Keratinocyte (primary cell): ENCODE data around the gene GARNL3. TPM values are rescaled to one million over a fixed set of nuclear protein-coding genes. Genes with fewer than 3 reads are reported as not detected.

ENCODE experiments used
- DNase-seq: peaks from one replicate; pipeline ENCODE4 v3.0.0-alpha.2; 2011; ENCODE audit warnings: low read depth, missing footprints, low spot score
- FAIRE-seq: peaks from 2 replicates; lab custom pipeline; 2011; peaks lifted over from hg19 to GRCh38; lab: Jason Lieb, UNC
- H2AFZ ChIP-seq: 2 replicates; pipeline ENCODE4 v1.6.0; 2012; ENCODE audit warnings: low read length, control low read depth, inconsistent platforms; ENCODE audit not compliant: control insufficient read depth
- H3K27ac ChIP-seq: 2 replicates; pipeline ENCODE4 v1.5.1; 2011; ENCODE audit warnings: low read length; ENCODE audit not compliant: control insufficient read depth, insufficient read depth
- H3K27me3 ChIP-seq: 3 replicates; pipeline ENCODE4 v1.6.0; 2011; ENCODE audit warnings: low read length; ENCODE audit not compliant: control insufficient read depth, insufficient read depth; ENCODE audit errors: extremely low read depth
- H3K36me3 ChIP-seq, 2 experiments: 2 replicates in 1 of 2; 3 replicates in 1 of 2; pipeline ENCODE4 v1.5.1; 2011; ENCODE audit warnings: low read length in 2 of 2, mild to moderate bottlenecking in 1 of 2; ENCODE audit not compliant: control insufficient read depth in 2 of 2, insufficient read depth in 2 of 2; ENCODE audit errors: extremely low read depth in 1 of 2
- H3K4me1 ChIP-seq: 3 replicates; pipeline ENCODE4 v1.5.1; 2011; ENCODE audit warnings: low read length; ENCODE audit not compliant: control insufficient read depth, insufficient read depth; ENCODE audit errors: extremely low read depth
- H3K4me2 ChIP-seq: 3 replicates; pipeline ENCODE4 v1.6.0; 2011; ENCODE audit warnings: low read depth, low read length; ENCODE audit not compliant: control insufficient read depth, insufficient read depth; ENCODE audit errors: extremely low read depth
- H3K4me3 ChIP-seq, 3 experiments: fragments of 200-600 bp in 1 of 3; sonication (generic) in 1 of 3; 2 replicates in 2 of 3; 3 replicates in 1 of 3; pipeline ENCODE4 v1.5.1; 2011 to 2016; ENCODE audit warnings: low read length in 3 of 3, mild to moderate bottlenecking in 3 of 3, control low read depth in 2 of 3, inconsistent platforms in 1 of 3, low read depth in 1 of 3, mixed read lengths in 1 of 3, mixed run types in 1 of 3, moderate library complexity in 1 of 3; ENCODE audit not compliant: control insufficient read depth in 2 of 3, insufficient read depth in 2 of 3; ENCODE audit errors: extremely low read depth in 1 of 3
- H3K79me2 ChIP-seq: 2 replicates; pipeline ENCODE4 v1.6.0; 2012; ENCODE audit warnings: low read length; ENCODE audit not compliant: control insufficient read depth, insufficient read depth
- H3K9ac ChIP-seq: 3 replicates; pipeline ENCODE4 v1.6.0; 2011; ENCODE audit warnings: low read length; ENCODE audit not compliant: control insufficient read depth, insufficient read depth; ENCODE audit errors: extremely low read depth
- H3K9me1 ChIP-seq: 3 replicates; pipeline ENCODE4 v1.6.0; 2011; ENCODE audit warnings: low read length; ENCODE audit not compliant: control insufficient read depth, insufficient read depth; ENCODE audit errors: extremely low read depth
- H3K9me3 ChIP-seq: 2 replicates; pipeline ENCODE4 v1.5.1; 2012; ENCODE audit warnings: low read depth, low read length; ENCODE audit not compliant: control insufficient read depth
- H4K20me1 ChIP-seq: 3 replicates; pipeline ENCODE4 v1.6.0; 2011; ENCODE audit warnings: low read length; ENCODE audit not compliant: control insufficient read depth, insufficient read depth; ENCODE audit errors: extremely low read depth
- EZH2 ChIP-seq: IDR thresholded peaks from one replicate; pipeline ENCODE4 v1.6.1; 2012; ENCODE audit warnings: inconsistent platforms, mild to moderate bottlenecking, low read length, moderate library complexity
- dilution Hi-C: fragments of 300-500 bp; cut with MboI; formaldehyde crosslinking; loops from one replicate; pipeline ENCODE4 v1.7.0; 2020; ENCODE audit warnings: low sequenced_read_pairs; ENCODE audit not compliant: extremely low pct_ligation_motif_present
- polyA plus RNA-seq, 5 experiments: library from polyadenylated mRNA; depleted of rRNA in 3 of 5; stranded (reverse) in 3 of 5; stranded (forward) in 1 of 5; unstranded in 1 of 5; fragments of >200 nt; gene quantifications; 1 replicate in 1 of 5; 2 replicates in 3 of 5; 3 replicates in 1 of 5; pipeline versions ENCODE4 v1.2.1 to v1.2.3, GENCODE V29; 2011 to 2012; ENCODE audit warnings: missing spikeins in 2 of 5, low read depth in 1 of 5, low replicate concordance in 1 of 5
- TF ChIP-seq, protein P1 (sequence below), 3 experiments: IDR thresholded peaks in 1 of 3; conservative IDR thresholded peaks in 1 of 3; optimal IDR thresholded peaks in 1 of 3; 2 replicates in 2 of 3; 3 replicates in 1 of 3; pipeline versions ENCODE3 to v1.5.1; 2011; ENCODE audit warnings: low read length in 3 of 3, mild to moderate bottlenecking in 3 of 3, moderate library complexity in 2 of 3, control low read depth in 1 of 3, inconsistent platforms in 1 of 3; ENCODE audit not compliant: insufficient read depth in 2 of 3; ENCODE audit errors: extremely low read depth in 1 of 3

GARNL3 gene
- polyA plus RNA-seq, 1 donor (not counting 4 experiments of a cell fraction or from before 2014, with no cell fraction given), result 2.4 TPM

- Histone ChIP-seq H3K27ac (no peak overlapping the region), H3K4me3 (no peak overlapping the region), H2AFZ (no peak overlapping the region), H3K9me3 (no peaks in the 10 kb centered on the region), H3K9ac (no peak overlapping the region), H3K79me2 (no peaks in the 10 kb centered on the region), H3K9me1 (no peaks in the 10 kb centered on the region), H3K4me1 (peaks cover 15% of the 10 kb centered on the region), H3K4me2 (no peak overlapping the region), H4K20me1 (no peaks in the 10 kb centered on the region), H3K27me3 (no peaks in the 10 kb centered on the region), H3K36me3 (no peaks in the 10 kb centered on the region)
- FAIRE-seq (no peak), DNase-seq (no peak)
- dilution Hi-C loops, result loop anchor here (10.0 kb wide), 1 partner anchor 55 kb away; no protein-coding TSS in a partner anchor
- TF ChIP-seq, protein P1, sequence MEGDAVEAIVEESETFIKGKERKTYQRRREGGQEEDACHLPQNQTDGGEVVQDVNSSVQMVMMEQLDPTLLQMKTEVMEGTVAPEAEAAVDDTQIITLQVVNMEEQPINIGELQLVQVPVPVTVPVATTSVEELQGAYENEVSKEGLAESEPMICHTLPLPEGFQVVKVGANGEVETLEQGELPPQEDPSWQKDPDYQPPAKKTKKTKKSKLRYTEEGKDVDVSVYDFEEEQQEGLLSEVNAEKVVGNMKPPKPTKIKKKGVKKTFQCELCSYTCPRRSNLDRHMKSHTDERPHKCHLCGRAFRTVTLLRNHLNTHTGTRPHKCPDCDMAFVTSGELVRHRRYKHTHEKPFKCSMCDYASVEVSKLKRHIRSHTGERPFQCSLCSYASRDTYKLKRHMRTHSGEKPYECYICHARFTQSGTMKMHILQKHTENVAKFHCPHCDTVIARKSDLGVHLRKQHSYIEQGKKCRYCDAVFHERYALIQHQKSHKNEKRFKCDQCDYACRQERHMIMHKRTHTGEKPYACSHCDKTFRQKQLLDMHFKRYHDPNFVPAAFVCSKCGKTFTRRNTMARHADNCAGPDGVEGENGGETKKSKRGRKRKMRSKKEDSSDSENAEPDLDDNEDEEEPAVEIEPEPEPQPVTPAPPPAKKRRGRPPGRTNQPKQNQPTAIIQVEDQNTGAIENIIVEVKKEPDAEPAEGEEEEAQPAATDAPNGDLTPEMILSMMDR (optimal IDR thresholded peaks at IDR 0.05 in 1 of 3, IDR thresholded peaks at IDR 0.05 in 1 of 3, conservative IDR thresholded peaks at IDR 0.05 in 1 of 3; ENCODE audit: extremely low read depth in 1 of 3, insufficient read depth in 2 of 3, low read length in 3 of 3), result no peak
- no peak for TF ChIP-seq EZH2
Measured at GRCh38 chr9:127390248-127390545, 125.6 kb downstream of the GARNL3 start.

- DNase-seq (no peak), FAIRE-seq (no peak)
- H3K27me3 ChIP-seq, result no peaks in the 10 kb centered on the region
- H3K4me2 ChIP-seq, result no peak overlapping the region
- no peak overlapping the region for H2AFZ ChIP-seq
- H3K9ac ChIP-seq, result no peak overlapping the region
- H3K27ac ChIP-seq, result no peak overlapping the region
- H3K9me1 ChIP-seq, result no peaks in the 10 kb centered on the region
- H3K9me3 ChIP-seq, result no peaks in the 10 kb centered on the region
- peaks cover 15% of the 10 kb centered on the region for H3K4me1 ChIP-seq
- TF ChIP-seq EZH2, result no peak
- TF ChIP-seq, protein P1 (optimal IDR thresholded peaks at IDR 0.05 in 1 of 3, IDR thresholded peaks at IDR 0.05 in 1 of 3, conservative IDR thresholded peaks at IDR 0.05 in 1 of 3; ENCODE audit: extremely low read depth in 1 of 3, insufficient read depth in 2 of 3, low read length in 3 of 3), result no peak
- no peaks in the 10 kb centered on the region for H3K36me3 ChIP-seq
- H3K79me2 ChIP-seq, result no peaks in the 10 kb centered on the region
- no peaks in the 10 kb centered on the region for H4K20me1 ChIP-seq
- H3K4me3 ChIP-seq, result no peak overlapping the region
- dilution Hi-C loops, result loop anchor here (10.0 kb wide), 1 partner anchor 56 kb away; no protein-coding TSS in a partner anchor
Measured at GRCh38 chr9:127390563-127390962, 126.0 kb downstream of the GARNL3 start.
